ENCODE results near the gene TENT4B.

- TF ChIP-seq CTCF (IDR thresholded peaks at IDR 0.05; ENCODE audit: low read depth, low read length, poor library complexity, severe bottlenecking) = no peak
- no peak for TF ChIP-seq EZH2phosphoT487 (IDR thresholded peaks at IDR 0.05; ENCODE audit: borderline replicate concordance, low read length)
Measured at GRCh38 chr16:50266337-50267091, 113.4 kb downstream of the TENT4B start, which contains the start of gene ADCY7.
